Astrocyte (in vitro differentiated cells and primary cell): ENCODE results near the gene MATN1. TPM values are rescaled to one million over a fixed set of nuclear protein-coding genes. Genes with fewer than 3 reads are reported as not detected.

Experiments used
- DNase-seq: peaks from one replicate; pipeline ENCODE4 v3.0.0-alpha.2; 2010; ENCODE audit warnings: low read depth
- FAIRE-seq: peaks from 2 replicates; lab custom pipeline; 2011; peaks lifted over from hg19 to GRCh38; lab: Jason Lieb, UNC
- H2AFZ ChIP-seq: 2 replicates; pipeline ENCODE4 v1.6.0; 2012; ENCODE audit warnings: low read depth, low read length, inconsistent platforms
- H3K27ac ChIP-seq: 2 replicates; pipeline ENCODE4 v1.5.1; 2011; ENCODE audit warnings: low read depth, low read length, inconsistent platforms
- H3K27me3 ChIP-seq: 2 replicates; pipeline ENCODE4 v1.6.0; 2011; ENCODE audit warnings: low read length, inconsistent platforms; ENCODE audit not compliant: insufficient read depth
- H3K36me3 ChIP-seq: 2 replicates; pipeline ENCODE4 v1.5.1; 2011; ENCODE audit warnings: low read length, inconsistent platforms; ENCODE audit not compliant: insufficient read depth
- H3K4me1 ChIP-seq: 2 replicates; pipeline ENCODE4 v1.5.1; 2011; ENCODE audit warnings: low read length, inconsistent platforms; ENCODE audit not compliant: insufficient read depth
- H3K4me2 ChIP-seq: 2 replicates; pipeline ENCODE4 v1.6.0; 2012; ENCODE audit warnings: low read length, inconsistent platforms
- H3K4me3 ChIP-seq: 2 replicates; pipeline ENCODE4 v1.5.1; 2011; ENCODE audit warnings: low read depth, mild to moderate bottlenecking, low read length, inconsistent platforms; ENCODE audit not compliant: insufficient read depth
- H3K79me2 ChIP-seq: 2 replicates; pipeline ENCODE4 v1.6.0; 2012; ENCODE audit warnings: mild to moderate bottlenecking, low read length, inconsistent platforms; ENCODE audit not compliant: insufficient read depth
- H3K9ac ChIP-seq: 2 replicates; pipeline ENCODE4 v1.6.0; 2012; ENCODE audit warnings: mild to moderate bottlenecking, low read length, inconsistent platforms
- H3K9me3 ChIP-seq: 2 replicates; pipeline ENCODE4 v1.5.1; 2012; ENCODE audit warnings: low read depth, mild to moderate bottlenecking, low read length, inconsistent platforms; ENCODE audit not compliant: insufficient read depth
- H4K20me1 ChIP-seq: 2 replicates; pipeline ENCODE4 v1.6.0; 2012; ENCODE audit warnings: low read length, inconsistent platforms; ENCODE audit not compliant: insufficient read depth
- H3K27ac Mint-ChIP-seq: one replicate; pipeline ENCODE4 v1.8.0; 2021; ENCODE audit warnings: mild to moderate bottlenecking, mixed read lengths; ENCODE audit not compliant: unreplicated experiment
- H3K27me3 Mint-ChIP-seq: one replicate; pipeline ENCODE4 v1.8.0; 2021; ENCODE audit warnings: low read depth, mixed read lengths; ENCODE audit not compliant: unreplicated experiment
- H3K36me3 Mint-ChIP-seq: one replicate; pipeline ENCODE4 v1.8.0; 2021; ENCODE audit warnings: low read depth, mixed read lengths; ENCODE audit not compliant: unreplicated experiment
- H3K4me1 Mint-ChIP-seq: one replicate; pipeline ENCODE4 v1.8.0; 2021; ENCODE audit warnings: low read depth, mixed read lengths; ENCODE audit not compliant: unreplicated experiment
- H3K4me3 Mint-ChIP-seq: one replicate; pipeline ENCODE4 v1.8.0; 2021; ENCODE audit warnings: mild to moderate bottlenecking, moderate library complexity, mixed read lengths; ENCODE audit not compliant: unreplicated experiment
- H3K9me3 Mint-ChIP-seq: one replicate; pipeline ENCODE4 v1.8.0; 2021; ENCODE audit warnings: mild to moderate bottlenecking, mixed read lengths; ENCODE audit not compliant: unreplicated experiment
- CTCF ChIP-seq: IDR thresholded peaks from 2 replicates; pipeline ENCODE4 v1.5.1; 2011; ENCODE audit warnings: low read depth, mild to moderate bottlenecking, inconsistent platforms, low read length, moderate library complexity; ENCODE audit not compliant: insufficient read depth
- EZH2 ChIP-seq: IDR thresholded peaks from 2 replicates; pipeline ENCODE4 v1.6.1; 2012; ENCODE audit warnings: mild to moderate bottlenecking, low read length, inconsistent platforms; ENCODE audit not compliant: insufficient read depth
- total RNA-seq: library from RNA; stranded (reverse); gene quantifications from 2 replicates; pipeline ENCODE4 v1.2.1, GENCODE V29; 2021

Gene MATN1
- total RNA-seq, 1 donor from 2014 or later = 0.32 TPM

GRCh38 chr1:30715886-30716285, 7.5 kb downstream of the MATN1 start:
- Histone ChIP-seq H3K27ac (no peak overlapping the region), H3K9ac (no peak overlapping the region), H2AFZ (no peak overlapping the region), H3K79me2 (no peaks in the 10 kb centered on the region), H3K4me1 (peaks cover 6% of the 10 kb centered on the region), H3K27me3 (peaks cover 11% of the 10 kb centered on the region), H3K36me3 (no peaks in the 10 kb centered on the region), H4K20me1 (peaks cover 6% of the 10 kb centered on the region), H3K9me3 (no peaks in the 10 kb centered on the region), H3K4me2 (no peak overlapping the region), H3K4me3 (no peak overlapping the region)
- H3K4me3 Mint-ChIP-seq = no peak overlapping the region
- H3K27ac Mint-ChIP-seq = no peak overlapping the region
- DNase-seq (no peak), FAIRE-seq (no peak)
- H3K36me3 Mint-ChIP-seq = peaks cover 3% of the 10 kb centered on the region
- H3K4me1 Mint-ChIP-seq = peaks cover 9% of the 10 kb centered on the region
- peaks cover 10% of the 10 kb centered on the region for H3K27me3 Mint-ChIP-seq
- H3K9me3 Mint-ChIP-seq = peaks cover 2% of the 10 kb centered on the region
- no peak for TF ChIP-seq CTCF
- no peak for TF ChIP-seq EZH2

- peaks cover 18% of the 10 kb centered on the region for H3K27me3 ChIP-seq
- FAIRE-seq (no peak), DNase-seq (no peak)
- H3K4me1 ChIP-seq = peaks cover 6% of the 10 kb centered on the region
- no peaks in the 10 kb centered on the region for H3K9me3 ChIP-seq
- no peak overlapping the region for H3K27ac ChIP-seq
- H3K36me3 Mint-ChIP-seq = peaks cover 3% of the 10 kb centered on the region
- peaks cover 6% of the 10 kb centered on the region for H4K20me1 ChIP-seq
- no peak for TF ChIP-seq EZH2
- TF ChIP-seq CTCF = peak; percentile 37
- H3K27ac Mint-ChIP-seq = no peak overlapping the region
- no peaks in the 10 kb centered on the region for H3K79me2 ChIP-seq
- H2AFZ ChIP-seq = no peak overlapping the region
- no peak overlapping the region for H3K4me3 ChIP-seq
- H3K4me1 Mint-ChIP-seq = peaks cover 9% of the 10 kb centered on the region
- H3K27me3 Mint-ChIP-seq = peaks cover 10% of the 10 kb centered on the region
- H3K36me3 ChIP-seq = no peaks in the 10 kb centered on the region
- peaks cover 2% of the 10 kb centered on the region for H3K9me3 Mint-ChIP-seq
- no peak overlapping the region for H3K9ac ChIP-seq
- peak overlapping the region; percentile 62 for H3K4me3 Mint-ChIP-seq
- no peak overlapping the region for H3K4me2 ChIP-seq
These were observed 8.2 kb downstream of the MATN1 start for GRCh38 chr1:30715216-30715615.

GRCh38 chr1:30714536-30715090, 8.8 kb downstream of the MATN1 start:
- FAIRE-seq (no peak), DNase-seq (no peak)
- no peak overlapping the region for H3K27ac ChIP-seq
- H2AFZ ChIP-seq = no peak overlapping the region
- H3K9ac ChIP-seq = no peak overlapping the region
- H3K4me2 ChIP-seq = no peak overlapping the region
- peaks cover 9% of the 10 kb centered on the region for H3K4me1 Mint-ChIP-seq
- no peaks in the 10 kb centered on the region for H3K36me3 ChIP-seq
- peaks cover 6% of the 10 kb centered on the region for H3K4me1 ChIP-seq
- peaks cover 3% of the 10 kb centered on the region for H4K20me1 ChIP-seq
- H3K9me3 Mint-ChIP-seq = peaks cover 2% of the 10 kb centered on the region
- peaks cover 3% of the 10 kb centered on the region for H3K36me3 Mint-ChIP-seq
- H3K27me3 ChIP-seq = peaks cover 22% of the 10 kb centered on the region
- H3K4me3 ChIP-seq = no peak overlapping the region
- H3K9me3 ChIP-seq = no peaks in the 10 kb centered on the region
- no peak overlapping the region for H3K4me3 Mint-ChIP-seq
- peaks cover 16% of the 10 kb centered on the region for H3K27me3 Mint-ChIP-seq
- H3K27ac Mint-ChIP-seq = no peak overlapping the region
- TF ChIP-seq EZH2 (no peak), CTCF (no peak)
- H3K79me2 ChIP-seq = no peaks in the 10 kb centered on the region
